GM23338 (cell line): ENCODE measurements around the gene MORC3. TPM values are rescaled to one million over a fixed set of nuclear protein-coding genes. Genes with fewer than 3 reads are reported as not detected.

ENCODE experiments used
- ATAC-seq: fragments of 200-7000 bp; cut with Tn5 transposase; 3 replicates; pipeline ENCODE4 v1.9.1; 2020
- DNase-seq: peaks from one replicate; pipeline ENCODE4 v3.0.0-alpha.2; 2015; ENCODE audit warnings: low spot score
- H2AFZ ChIP-seq: fragments of 200-600 bp; sonication (generic); 2 replicates; pipeline ENCODE4 v1.8.0; 2016; ENCODE audit warnings: antibody characterized with exemption, mild to moderate bottlenecking, moderate library complexity
- H3F3A ChIP-seq: fragments of 200-600 bp; sonication (generic); replicated peaks from 2 replicates; pipeline ENCODE4 v1.8.0; 2017; ENCODE audit warnings: antibody characterized with exemption, mixed run types, low read depth
- H3K27ac ChIP-seq: fragments of 200-600 bp; sonication (generic); 2 replicates; pipeline ENCODE4 v1.6.1; 2016; ENCODE audit warnings: low read depth
- H3K27me3 ChIP-seq: fragments of 200-600 bp; sonication (generic); 2 replicates; pipeline ENCODE4 v1.8.0; 2016; ENCODE audit warnings: mild to moderate bottlenecking, mixed run types, moderate library complexity; ENCODE audit not compliant: insufficient read depth
- H3K36me3 ChIP-seq: fragments of 200-600 bp; sonication (generic); 2 replicates; pipeline ENCODE4 v1.8.0; 2016; ENCODE audit warnings: mild to moderate bottlenecking; ENCODE audit not compliant: insufficient read depth
- H3K4me1 ChIP-seq: fragments of 200-600 bp; sonication (generic); 2 replicates; pipeline ENCODE4 v1.8.0; 2016; ENCODE audit warnings: mild to moderate bottlenecking, moderate library complexity; ENCODE audit not compliant: insufficient read depth
- H3K4me2 ChIP-seq: fragments of 200-600 bp; sonication (generic); 2 replicates; pipeline ENCODE4 v1.7.1; 2017; ENCODE audit warnings: mixed run types
- H3K4me3 ChIP-seq: fragments of 200-600 bp; sonication (generic); 2 replicates; pipeline ENCODE4 v1.6.1; 2016; ENCODE audit warnings: mixed run types
- H3K79me2 ChIP-seq: fragments of 200-600 bp; sonication (generic); replicated peaks from 2 replicates; pipeline ENCODE4 v1.8.0; 2017; ENCODE audit warnings: mild to moderate bottlenecking; ENCODE audit not compliant: insufficient read depth
- H3K9me2 ChIP-seq: fragments of 200-600 bp; sonication (generic); 2 replicates; pipeline ENCODE4 v1.8.0; 2017; ENCODE audit not compliant: insufficient read depth
- H4K20me1 ChIP-seq: fragments of 200-600 bp; sonication (generic); replicated peaks from 2 replicates; pipeline ENCODE4 v1.8.0; 2017; ENCODE audit warnings: mild to moderate bottlenecking; ENCODE audit not compliant: insufficient read depth
- H3K27ac Mint-ChIP-seq: 2 replicates; pipeline ENCODE4 v1.8.0; 2020; ENCODE audit warnings: inconsistent platforms, mild to moderate bottlenecking, moderate library complexity, mixed read lengths
- H3K27me3 Mint-ChIP-seq: 3 replicates; pipeline ENCODE4 v1.8.0; 2022; ENCODE audit warnings: low read depth, mild to moderate bottlenecking, moderate library complexity, mixed read lengths, inconsistent platforms; ENCODE audit not compliant: insufficient read depth, poor library complexity
- H3K36me3 Mint-ChIP-seq: 3 replicates; pipeline ENCODE4 v1.8.0; 2021; ENCODE audit warnings: low read depth, mild to moderate bottlenecking, inconsistent platforms, moderate library complexity, mixed read lengths
- H3K4me1 Mint-ChIP-seq: 3 replicates; pipeline ENCODE4 v1.8.0; 2020; ENCODE audit warnings: mild to moderate bottlenecking, inconsistent platforms, mixed read lengths
- H3K4me3 Mint-ChIP-seq: 3 replicates; pipeline ENCODE4 v1.8.0; 2021; ENCODE audit warnings: moderate library complexity, mild to moderate bottlenecking, inconsistent platforms, mixed read lengths
- H3K9me3 Mint-ChIP-seq: 3 replicates; pipeline ENCODE4 v1.8.0; 2020; ENCODE audit warnings: moderate library complexity, mild to moderate bottlenecking, inconsistent platforms, mixed read lengths
- CREB1 ChIP-seq: fragments of 250-450 bp; sonication (Bioruptor Pico); IDR thresholded peaks from 2 replicates; pipeline ENCODE4 v1.5.0; 2020; ENCODE audit warnings: low read depth, mild to moderate bottlenecking, moderate library complexity
- CTCF ChIP-seq, 2 experiments: fragments of 200-600 bp in 1 of 2; sonication (generic) in 1 of 2; conservative IDR thresholded peaks; 2 replicates each; pipeline versions ENCODE4 v1.5.1 to v1.6.1; 2016 to 2017; ENCODE audit warnings: antibody characterized with exemption in 2 of 2, low read depth in 2 of 2, mild to moderate bottlenecking in 2 of 2, moderate library complexity in 1 of 2
- EZH2 ChIP-seq: fragments of 200-600 bp; sonication (generic); IDR thresholded peaks from one replicate; pipeline ENCODE4 v1.8.0; 2017; ENCODE audit warnings: antibody characterized with exemption, mild to moderate bottlenecking, low read depth; ENCODE audit not compliant: unreplicated experiment
- EZH2phosphoT487 ChIP-seq: fragments of 200-600 bp; sonication (generic); IDR thresholded peaks from one replicate; pipeline ENCODE4 v1.8.1; 2018; ENCODE audit warnings: antibody characterized with exemption; ENCODE audit not compliant: unreplicated experiment
- NANOG ChIP-seq: IDR thresholded peaks from 2 replicates; pipeline ENCODE4 v1.6.1; 2016; ENCODE audit warnings: antibody characterized with exemption, borderline replicate concordance
- REST ChIP-seq: IDR thresholded peaks from one replicate; pipeline ENCODE4 v1.6.1; 2018; ENCODE audit warnings: antibody characterized with exemption; ENCODE audit not compliant: unreplicated experiment
- ZNF114 ChIP-seq: fragments of 250-450 bp; sonication (Bioruptor Pico); IDR thresholded peaks from 2 replicates; pipeline ENCODE4 v1.5.0; 2020; ENCODE audit warnings: mild to moderate bottlenecking, moderate library complexity
- polyA plus RNA-seq: library from polyadenylated mRNA; unstranded; fragments of >200 nt; fragmentation: Nextera tagmentation; extraction: Ambion mirVana; gene quantifications from 2 replicates; pipeline ENCODE4 v1.2.1, GENCODE V29; 2016
- total RNA-seq: library from RNA; depleted of rRNA; stranded (reverse); fragments of >200 nt; shearing (Covaris generic); gene quantifications from 2 replicates; pipeline ENCODE4 v1.2.3, GENCODE V29; 2014
- TF ChIP-seq, protein P1 (sequence below): IDR thresholded peaks from 2 replicates; pipeline ENCODE4 v1.6.1; 2016; ENCODE audit warnings: antibody characterized with exemption

The MORC3 gene
- total and polyA plus RNA-seq, 2 experiments from 2014 or later = 11.5 to 25.4 TPM

DNA sequence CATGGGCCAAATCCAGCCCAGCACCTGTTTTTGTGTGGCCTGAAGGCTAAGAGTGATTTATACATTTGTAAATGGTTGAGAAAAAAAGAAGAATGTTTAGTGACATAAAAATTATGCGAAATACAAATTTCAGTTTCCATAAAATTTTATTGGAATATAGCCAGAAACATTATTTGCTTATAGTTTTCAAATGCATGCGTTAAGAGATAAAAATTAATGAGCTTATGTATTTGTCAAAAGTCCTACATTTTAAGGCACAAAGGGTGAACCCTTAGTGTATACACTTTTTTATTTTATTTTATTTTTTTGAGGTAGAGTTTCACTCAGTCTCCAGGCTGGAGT, 2.1 kb downstream of the MORC3 start (continued):
- TF ChIP-seq CTCF (conservative IDR thresholded peaks at IDR 0.05; ENCODE audit: low read depth in 2 of 2) = no peak
- TF ChIP-seq ZNF114 (CRISPR knock-in tag) = no peak
- no peak for TF ChIP-seq EZH2
- TF ChIP-seq EZH2phosphoT487 = no peak

- H3K27me3 Mint-ChIP-seq = peaks cover 9% of the 10 kb centered on the region
- H3K27ac Mint-ChIP-seq = peak overlapping the region; percentile 72
- H3K27me3 ChIP-seq = no peaks in the 10 kb centered on the region
- H3K9me3 Mint-ChIP-seq = no peaks in the 10 kb centered on the region
- H3K36me3 Mint-ChIP-seq = peaks cover 29% of the 10 kb centered on the region; the same call in 2 of the 3 replicates
- TF ChIP-seq REST (no peak), CREB1 (CRISPR knock-in tag) (no peak), NANOG (no peak)
- TF ChIP-seq, protein P1, sequence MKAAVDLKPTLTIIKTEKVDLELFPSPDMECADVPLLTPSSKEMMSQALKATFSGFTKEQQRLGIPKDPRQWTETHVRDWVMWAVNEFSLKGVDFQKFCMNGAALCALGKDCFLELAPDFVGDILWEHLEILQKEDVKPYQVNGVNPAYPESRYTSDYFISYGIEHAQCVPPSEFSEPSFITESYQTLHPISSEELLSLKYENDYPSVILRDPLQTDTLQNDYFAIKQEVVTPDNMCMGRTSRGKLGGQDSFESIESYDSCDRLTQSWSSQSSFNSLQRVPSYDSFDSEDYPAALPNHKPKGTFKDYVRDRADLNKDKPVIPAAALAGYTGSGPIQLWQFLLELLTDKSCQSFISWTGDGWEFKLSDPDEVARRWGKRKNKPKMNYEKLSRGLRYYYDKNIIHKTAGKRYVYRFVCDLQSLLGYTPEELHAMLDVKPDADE = no peak
- H3K79me2 ChIP-seq = peaks cover 77% of the 10 kb centered on the region
- no peak overlapping the region for H3K4me3 ChIP-seq
- H3K4me1 ChIP-seq = peaks cover 11% of the 10 kb centered on the region; the same call in 1 of the 2 replicates
- no peaks in the 10 kb centered on the region for H3K36me3 ChIP-seq
- no peaks in the 10 kb centered on the region for H3K9me2 ChIP-seq
- no peak overlapping the region for H3K4me2 ChIP-seq
- H3K4me3 Mint-ChIP-seq = 0 out of 3 replicates have a peak overlapping the region, but pooled peaks have one; percentile 23
- peaks cover 17% of the 10 kb centered on the region for H3K4me1 Mint-ChIP-seq
- peaks cover 35% of the 10 kb centered on the region; the same call in 1 of the 2 replicates for H4K20me1 ChIP-seq
- no peaks in the 10 kb centered on the region for H3F3A ChIP-seq
- H3K27ac ChIP-seq = no peak overlapping the region
- DNase-seq = no peak
- ATAC-seq = no peak
- no peak overlapping the region for H2AFZ ChIP-seq
Measured at GRCh38 chr21:36323032-36323431, 3.0 kb downstream of the MORC3 start.
